ENCODE measurements around the gene ZNF761.
A peak's percentile ranks its signal among the peaks of the same experiment; 100 is the strongest.
"Not testable (repeated sequence)": the region's sequence is repeated elsewhere in the genome, so short reads cannot be mapped to it uniquely, and the experiment has no call there.

The ZNF761 gene

DNA sequence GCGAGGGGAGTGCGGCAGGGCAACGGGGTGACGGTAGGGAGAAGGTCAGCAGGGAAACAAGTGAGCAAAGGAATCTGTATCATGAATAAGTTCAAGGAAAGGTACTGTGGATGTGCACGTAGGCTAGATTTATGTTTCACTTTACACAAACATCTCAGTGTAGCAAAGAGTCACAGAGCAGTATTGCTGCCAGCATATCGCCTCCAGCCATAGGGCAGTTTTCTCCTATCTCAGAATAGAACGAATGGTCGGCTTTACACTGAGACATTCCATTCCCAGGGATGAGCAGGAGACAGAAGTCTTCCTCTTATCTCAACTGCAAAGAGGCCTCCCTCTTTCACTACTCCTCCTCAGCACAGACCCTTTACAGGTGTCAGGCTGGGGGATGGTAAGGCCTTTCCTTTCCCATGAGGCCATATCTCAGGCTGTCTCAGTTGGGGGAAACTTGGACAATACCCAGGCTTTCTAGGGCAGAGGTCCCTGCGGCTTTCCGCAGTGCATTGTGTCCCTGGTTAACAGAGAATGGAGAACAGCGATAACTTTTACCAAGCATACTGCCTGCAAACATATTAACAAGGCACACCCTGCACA is 28.4 kb downstream of the ZNF761 start:
- DNase-seq, result not testable (repeated sequence)

GRCh38 chr19:53461866-53462265 is 30.1 kb downstream of the ZNF761 start:
- DNase-seq, result no peak

DNA sequence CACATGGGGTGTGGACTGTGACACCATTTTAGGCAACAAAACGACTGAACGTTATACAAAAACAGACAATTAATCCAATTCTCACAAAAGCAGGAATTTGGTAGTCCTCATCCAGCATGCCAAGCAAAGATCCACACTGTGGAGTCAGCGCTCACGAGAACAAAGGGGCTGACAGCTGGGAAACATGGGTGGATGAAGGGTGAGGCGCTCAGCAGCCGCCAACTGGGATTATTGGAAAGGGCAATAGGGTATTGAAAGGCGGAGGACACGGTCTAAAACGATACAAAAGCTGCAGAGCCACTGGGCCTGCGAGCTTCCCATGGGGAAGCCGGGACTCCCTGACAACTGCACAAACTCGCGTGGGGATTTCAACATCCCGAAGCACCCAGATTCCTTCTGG is 31.1 kb downstream of the ZNF761 start:
- DNase-seq, result no peak

DNA sequence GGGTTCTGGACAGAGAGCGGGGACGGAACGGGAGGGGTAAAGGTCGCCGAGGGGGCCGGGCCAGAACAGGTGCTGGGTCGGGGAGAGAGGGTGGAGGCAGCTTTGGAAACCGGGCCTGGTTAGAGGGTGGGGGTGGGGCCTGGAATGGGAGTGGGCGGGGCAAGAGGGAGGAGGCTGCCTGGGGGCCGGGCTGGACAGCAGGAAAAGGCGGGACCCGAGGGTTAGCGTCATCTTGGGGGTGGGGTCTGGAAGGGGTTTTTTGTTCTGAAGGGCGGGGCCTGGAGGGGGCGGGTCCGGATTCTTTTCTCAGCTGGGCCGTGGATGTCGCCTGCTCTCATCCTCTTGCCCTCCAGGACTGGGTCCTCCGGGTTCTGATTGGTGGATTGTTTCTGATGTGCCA is 31.5 kb downstream of the ZNF761 start:
- DNase-seq, result peak; percentile 65

DNA sequence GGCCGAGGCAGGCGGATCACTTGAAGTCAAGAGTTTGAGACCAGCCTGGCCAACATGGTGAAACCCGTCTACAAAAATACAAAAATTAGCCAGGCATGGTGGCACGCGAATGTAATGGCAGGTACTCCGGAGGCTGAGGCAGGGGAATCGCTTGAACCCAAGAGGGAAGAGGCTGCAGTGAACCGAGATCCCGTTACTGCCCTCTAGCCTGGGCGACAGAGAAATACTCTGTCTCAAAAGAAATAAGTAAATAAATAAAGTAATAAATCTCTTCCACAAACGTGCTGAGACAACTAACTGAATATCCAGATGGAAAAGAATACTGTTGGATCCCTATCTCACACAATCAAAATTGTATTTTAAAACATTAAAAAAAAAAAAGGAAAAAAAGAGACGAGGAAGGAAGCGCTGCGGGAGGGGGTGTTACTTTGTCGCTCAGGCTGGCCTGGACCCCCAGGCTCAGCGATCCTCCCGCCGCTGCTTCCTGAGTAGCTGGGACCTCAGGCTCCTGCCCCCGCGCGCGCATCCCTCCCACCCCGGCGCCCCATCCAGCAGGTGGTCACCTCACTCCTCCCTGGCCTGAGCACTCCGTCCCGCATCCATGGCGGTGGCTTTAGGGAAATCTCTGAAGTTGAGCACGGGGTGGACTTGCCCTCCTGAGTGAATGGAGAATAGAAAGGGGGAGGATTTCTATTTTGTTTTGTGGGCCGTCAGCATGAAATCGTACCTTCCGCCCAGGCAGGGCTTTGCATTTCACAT is 35.1 kb downstream of the ZNF761 start:
- no peak for DNase-seq

DNA sequence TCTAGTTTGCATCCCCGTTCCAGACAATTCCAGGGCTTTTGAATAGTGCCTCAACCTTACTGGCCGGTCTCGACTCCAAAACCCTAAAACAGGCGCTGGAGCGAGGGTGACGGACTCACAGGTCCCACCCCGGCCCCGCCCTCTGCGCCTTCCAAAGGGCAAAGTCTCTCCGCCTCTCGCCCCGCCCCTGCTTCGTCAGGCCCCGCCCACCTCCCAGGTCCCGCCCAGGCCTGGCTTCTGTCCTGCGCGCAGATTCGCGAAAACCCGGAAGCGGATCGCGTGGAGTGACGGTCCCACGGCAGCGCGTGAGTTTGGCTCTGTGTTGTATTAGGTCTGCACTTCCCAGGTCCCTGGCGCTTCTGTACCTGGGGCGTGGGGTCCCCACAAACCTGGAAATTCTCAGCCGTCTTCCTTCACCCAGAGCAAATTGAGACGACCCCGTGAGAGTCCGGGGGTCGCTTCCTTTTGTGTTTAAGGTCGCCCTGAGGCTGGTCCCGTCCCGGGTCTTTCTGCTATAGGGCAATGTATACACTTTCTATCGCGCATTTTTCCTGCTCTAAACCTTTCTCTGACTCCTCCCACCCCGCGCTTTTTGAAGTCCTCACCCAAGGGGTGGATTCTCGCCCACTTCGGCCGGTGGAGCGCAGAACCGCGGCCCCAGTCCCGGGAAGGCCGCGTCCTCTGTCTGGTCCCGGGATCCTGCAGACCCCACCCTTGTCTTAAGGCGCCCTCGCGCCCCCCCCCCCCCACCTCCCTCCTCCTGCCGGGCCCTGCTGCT is 35.9 kb downstream of the ZNF761 start, which contains the start of gene ZNF813:
Gene ZNF813 (plus strand): TSS at position 249 of the 778 bp plus-strand sequence. CDS start 16,090 bp downstream, outside the sequence.
- peak; percentile 95 for DNase-seq

- DNase-seq, result not testable (repeated sequence)
Observed at GRCh38 chr19:53468628-53469027, 36.8 kb downstream of the ZNF761 start.

- no peak for DNase-seq
Observed at GRCh38 chr19:53471916-53472315, 40.1 kb downstream of the ZNF761 start.

- DNase-seq, result not testable (repeated sequence)
Observed at GRCh38 chr19:53474832-53475231, 43.0 kb downstream of the ZNF761 start.

DNA sequence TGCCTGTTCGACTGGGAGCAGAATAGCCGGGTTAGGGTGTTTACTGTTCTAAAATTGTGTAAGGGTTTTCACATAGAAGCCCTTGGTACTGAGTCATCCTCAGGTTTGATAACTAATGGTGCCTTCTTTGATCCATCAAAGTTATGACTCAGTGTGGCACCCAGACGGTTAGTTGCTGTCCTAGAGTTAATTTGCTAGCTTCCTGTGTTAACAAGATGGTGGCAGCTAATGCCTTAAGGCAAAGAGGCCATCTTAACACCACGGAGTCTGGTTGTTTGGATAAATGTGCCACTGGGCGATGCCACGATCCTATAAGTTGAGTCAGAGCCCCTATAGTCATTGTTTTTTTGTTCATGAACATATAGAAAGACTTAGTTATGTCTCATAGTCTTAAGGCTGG is 43.7 kb downstream of the ZNF761 start:
- DNase-seq, result not testable (repeated sequence)

DNA sequence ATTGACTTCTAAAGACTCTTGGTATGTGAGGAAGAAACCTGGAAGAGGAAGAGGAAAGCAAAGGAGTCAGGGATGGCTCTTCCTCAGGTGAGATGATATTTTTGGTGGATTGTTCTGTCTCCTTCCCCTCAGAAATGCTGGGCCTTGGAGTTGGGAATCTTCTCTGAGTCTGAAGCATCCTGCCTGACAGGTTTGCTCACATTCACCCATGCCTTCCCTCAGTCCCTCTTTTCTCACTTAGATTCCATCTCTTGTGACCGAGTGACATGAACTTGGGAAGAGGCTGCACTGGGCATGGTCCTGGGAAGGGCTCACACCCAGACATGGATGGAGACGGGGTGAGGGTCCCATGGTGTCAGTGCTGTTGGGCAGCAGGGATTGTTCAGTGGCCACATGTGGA is 52.0 kb downstream of the ZNF761 start:
- DNase-seq, result not testable (repeated sequence)

GRCh38 chr19:53485046-53486004 is 53.5 kb downstream of the ZNF761 start:
- no peak for DNase-seq

DNA sequence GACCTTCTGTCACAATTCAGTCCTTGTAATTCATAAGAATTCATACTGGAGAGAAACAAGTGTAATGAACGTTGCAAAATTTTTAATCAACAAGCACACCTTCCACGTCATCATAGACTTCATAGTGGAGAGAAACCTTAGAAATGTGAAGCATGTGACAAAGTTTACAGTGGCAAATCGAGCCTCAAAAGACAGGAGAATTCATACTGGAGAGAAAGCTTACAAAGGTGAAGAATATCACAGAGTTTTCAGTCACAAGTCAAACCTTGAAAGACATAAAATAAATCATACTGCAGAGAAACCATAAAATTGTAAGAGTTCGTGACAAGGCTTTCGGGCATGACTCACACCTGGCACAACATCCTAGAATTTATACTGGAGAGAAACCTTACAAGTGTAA is 60.4 kb downstream of the ZNF761 start:
- DNase-seq, result no peak

DNA sequence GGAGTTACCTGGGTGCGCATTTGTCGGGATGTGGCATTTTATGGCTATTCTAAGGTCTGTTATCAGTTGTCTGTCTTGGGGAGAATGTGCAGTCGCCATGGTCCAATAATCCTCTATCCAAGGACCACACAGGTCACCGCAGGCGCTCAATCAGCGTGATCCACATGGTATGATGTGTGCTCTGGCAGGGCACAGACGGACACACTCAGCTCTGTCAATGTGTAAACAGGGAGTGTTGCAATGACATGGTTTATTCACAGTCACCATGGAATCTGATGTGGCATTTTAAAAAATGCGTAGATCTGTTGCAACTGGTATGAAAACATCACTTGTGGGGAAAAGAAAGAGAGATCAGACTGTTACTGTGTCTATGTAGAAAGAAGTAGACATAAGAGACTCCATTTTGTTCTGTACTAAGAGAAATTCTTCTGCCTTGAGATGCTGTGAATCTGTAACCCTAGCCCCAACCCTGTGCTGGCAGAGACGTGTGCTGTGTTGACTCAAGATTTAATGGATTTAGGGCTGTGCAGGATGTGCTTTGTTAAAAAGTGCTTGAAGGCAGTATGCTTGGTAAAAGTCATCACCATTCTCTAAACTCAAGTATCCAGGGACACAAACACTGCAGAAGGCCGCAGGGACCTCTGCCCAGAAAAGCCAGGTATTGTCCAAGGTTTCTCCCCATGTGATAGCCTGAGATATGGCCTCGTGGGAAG is 65.7 kb downstream of the ZNF761 start:
- not testable (repeated sequence) for DNase-seq

- not testable (repeated sequence) for DNase-seq
Observed at GRCh38 chr19:53498024-53498395, 66.2 kb downstream of the ZNF761 start.

- not testable (repeated sequence) for DNase-seq
Observed at GRCh38 chr19:53503151-53503550, 71.4 kb downstream of the ZNF761 start.

- DNase-seq, result not testable (repeated sequence)
Observed at GRCh38 chr19:53503671-53504364, 72.0 kb downstream of the ZNF761 start.

DNA sequence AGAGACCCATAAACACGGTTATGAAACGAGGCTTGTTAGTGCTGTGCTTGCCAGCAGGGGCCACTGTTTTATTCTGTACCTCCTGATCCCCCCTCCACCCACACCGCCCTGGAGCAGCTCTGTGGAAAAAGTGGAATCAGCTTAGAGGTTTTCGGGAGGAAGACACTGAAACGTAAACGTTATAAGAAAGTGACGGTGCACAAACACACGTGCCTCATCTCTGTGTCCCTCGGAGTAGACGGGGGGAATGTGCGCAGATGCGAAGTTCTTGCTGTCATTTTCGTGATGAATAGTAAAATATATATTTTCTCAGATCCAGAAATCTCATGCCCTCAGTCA is 72.5 kb downstream of the ZNF761 start:
- not testable (repeated sequence) for DNase-seq

DNA sequence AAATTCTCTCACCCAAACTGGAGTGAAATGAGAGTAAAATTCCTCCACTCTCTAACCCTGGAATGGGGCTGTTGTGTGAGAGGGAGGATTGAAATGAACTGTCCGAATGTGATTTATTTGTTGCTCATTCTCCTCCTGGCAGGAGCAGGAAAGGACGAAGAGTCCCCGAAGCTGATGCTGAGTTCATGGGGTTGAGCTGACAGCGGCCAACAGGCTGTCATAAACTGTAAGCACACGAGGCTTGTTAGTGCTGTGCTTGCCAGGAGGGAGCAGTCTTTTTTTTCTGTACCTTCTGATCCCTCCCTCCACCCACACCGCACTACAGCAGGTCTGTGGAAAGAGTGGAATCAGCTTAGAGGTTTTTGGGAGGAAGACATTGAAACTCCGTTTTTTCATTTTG is 73.1 kb downstream of the ZNF761 start:
- no peak for DNase-seq

DNA sequence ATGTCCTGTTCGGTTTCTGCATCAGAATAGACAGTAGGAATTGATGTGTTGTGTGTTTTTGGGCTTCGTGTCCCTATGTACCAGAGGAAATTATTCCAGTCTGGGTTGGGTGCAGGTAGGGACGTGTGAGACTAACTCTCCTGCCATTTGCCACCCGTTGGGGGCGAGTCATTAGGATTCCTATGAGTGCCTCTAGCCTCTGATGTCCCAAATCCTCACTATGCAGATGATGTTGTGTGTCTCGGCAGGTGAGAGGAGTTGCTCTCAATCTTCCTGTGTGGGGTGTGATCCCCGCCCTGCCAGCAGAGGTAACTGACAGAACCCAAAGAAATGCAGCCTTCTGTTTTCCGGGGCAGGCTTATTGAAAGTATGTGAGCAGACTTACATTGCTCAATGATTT is 74.9 kb downstream of the ZNF761 start:
- DNase-seq, result no peak
